ENCODE data around the gene ASCL5.
A peak's percentile ranks its signal among the peaks of the same experiment; 100 is the strongest.

ASCL5 gene

DNA sequence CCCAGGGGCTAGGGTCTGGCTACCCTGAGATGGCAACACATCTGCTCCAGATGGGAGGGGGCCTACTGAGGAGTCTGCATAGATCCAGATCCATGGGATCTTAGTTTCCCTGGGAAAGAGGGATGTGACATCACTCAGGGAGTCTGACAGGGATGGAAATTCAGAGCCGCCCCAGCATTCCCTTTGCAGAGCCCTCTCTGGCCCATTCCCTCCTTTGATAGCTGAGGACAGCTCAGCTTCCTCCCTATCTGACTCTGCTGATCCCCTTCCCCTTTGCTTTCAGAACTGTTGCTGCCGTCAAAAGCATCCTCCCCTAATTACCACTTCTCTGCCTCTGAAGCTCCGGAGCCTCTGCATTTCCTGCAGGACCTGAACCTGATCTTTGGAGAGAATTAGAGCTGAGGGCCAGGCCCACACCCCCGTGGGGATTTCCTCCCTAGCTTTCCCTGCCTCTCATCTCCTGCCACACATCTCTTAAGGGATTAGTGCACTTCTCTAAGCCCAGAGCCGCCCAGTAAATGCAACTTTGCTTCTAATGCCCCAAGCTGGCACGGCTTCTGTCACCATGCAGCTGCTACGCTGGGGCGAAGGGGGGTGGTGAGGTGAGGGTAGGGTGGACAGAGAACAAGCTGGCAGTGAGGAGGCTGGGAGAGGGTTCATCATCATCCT lies 9.5 kb upstream of the ASCL5 start:
- no peak for DNase-seq

DNA sequence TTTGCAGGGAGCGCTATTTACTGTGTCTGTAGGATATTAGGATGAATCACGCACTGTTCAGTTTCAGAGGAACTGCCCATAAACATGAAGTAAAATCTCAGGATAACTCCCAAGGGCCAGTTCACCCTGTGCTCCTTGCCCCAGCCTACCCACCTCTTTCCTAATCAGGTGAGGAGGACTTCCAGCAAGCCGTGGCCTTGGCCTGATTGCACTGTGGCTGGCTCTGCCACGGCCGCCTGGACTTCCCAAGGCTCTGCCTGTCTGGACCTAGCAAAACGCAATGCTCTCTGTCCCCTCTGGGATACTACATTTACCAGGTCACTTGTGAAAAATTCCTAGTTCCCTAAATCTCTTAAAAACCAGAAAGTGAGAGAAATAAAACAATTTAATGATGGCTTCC lies 7.4 kb upstream of the ASCL5 start:
- no peak for DNase-seq

DNA sequence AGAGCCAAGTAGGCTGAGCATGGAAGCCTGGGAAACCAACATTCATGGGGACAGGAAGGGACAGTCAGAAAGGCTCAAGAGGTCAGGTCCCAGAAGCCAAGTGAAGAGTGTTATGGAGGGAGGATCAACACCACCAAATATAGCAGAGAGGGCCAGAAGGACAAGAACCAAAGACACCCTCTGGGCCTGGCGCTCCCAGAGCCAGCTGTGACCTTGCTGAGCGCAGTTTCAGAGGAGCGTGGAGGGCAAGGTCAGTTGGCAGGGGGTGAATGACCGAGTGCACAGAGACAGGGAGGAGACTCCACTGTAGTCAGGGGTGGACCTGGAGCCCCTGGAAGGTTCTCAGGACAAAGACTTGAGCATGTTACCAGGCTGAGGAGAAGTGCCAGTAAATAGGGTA lies 4.4 kb upstream of the ASCL5 start:
- no peak for DNase-seq

DNA sequence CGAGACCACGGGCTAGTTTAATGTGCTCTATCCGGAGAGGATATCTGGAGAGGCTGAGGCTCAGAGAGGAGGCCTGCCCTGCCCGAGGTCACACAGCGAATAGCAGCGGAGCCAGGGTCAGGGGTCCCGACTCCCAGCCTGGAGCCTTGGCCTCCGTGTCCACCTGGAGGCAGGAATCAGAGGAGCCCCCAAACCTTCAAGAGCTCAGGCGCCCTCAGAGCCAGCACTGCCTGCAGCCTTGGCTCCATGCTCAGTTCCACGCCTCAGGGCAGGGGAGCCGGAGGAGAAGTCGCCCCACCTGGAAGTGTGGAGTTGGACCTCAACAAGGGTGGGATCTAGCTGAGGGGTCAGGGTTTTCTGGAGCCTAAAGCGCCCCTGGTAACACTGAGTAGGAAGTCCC lies 2.0 kb upstream of the ASCL5 start:
- DNase-seq: no peak

GRCh38 chr1:201128476-201128875 lies 1.5 kb upstream of the ASCL5 start:
- no peak for DNase-seq

DNA sequence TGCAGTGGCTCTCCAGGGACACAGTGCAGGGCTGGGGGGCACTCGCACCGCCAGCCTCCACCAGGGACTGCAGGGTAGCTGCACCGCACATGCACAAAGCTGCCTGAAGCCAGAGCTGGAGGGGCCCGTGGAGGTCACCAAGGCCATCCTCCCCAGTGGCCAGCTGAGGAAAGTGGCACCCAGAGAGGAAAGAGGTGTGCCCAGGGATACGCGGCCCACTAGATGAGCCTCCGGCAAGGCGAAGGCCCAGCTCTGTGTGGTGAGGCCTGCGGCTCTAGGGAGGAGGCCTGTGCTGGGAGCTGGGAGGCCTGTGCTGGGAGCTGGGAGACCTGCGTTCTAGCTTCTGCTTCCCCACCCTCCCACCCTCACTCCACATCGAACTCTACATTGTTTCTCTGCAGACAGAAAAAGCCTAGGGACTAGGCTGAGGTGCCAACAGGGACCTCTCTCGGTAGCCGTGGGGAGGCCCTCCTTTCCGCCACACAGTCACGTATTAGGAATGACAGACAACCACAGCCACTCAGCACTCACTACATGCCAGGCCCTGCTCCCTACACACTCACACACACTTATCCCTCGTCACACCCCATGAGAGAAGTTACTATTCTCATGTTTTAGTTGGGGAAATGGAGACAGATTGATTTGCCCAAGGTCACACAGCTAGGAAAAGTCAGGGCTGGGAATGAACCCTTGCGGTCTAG lies 921 bp upstream of the ASCL5 start:
- DNase-seq: no peak

DNA sequence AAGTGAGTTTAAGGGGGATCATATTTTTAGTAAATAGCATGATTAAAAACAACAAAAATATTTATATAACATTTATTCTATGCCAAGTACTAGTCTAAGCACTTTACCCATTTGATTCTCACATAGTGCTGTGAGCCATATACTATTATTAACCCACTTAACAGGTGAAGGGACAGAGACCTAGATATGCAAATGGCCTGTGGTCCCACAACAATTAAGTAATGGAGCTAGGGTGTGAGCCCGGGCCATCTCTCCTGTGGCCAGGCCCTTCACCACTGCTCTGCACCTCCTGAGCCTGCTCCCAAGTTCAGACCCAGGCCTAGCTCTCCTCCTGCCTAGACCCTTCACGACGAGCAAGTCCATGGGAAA lies 537 bp downstream of the ASCL5 start:
- no peak for DNase-seq

DNA sequence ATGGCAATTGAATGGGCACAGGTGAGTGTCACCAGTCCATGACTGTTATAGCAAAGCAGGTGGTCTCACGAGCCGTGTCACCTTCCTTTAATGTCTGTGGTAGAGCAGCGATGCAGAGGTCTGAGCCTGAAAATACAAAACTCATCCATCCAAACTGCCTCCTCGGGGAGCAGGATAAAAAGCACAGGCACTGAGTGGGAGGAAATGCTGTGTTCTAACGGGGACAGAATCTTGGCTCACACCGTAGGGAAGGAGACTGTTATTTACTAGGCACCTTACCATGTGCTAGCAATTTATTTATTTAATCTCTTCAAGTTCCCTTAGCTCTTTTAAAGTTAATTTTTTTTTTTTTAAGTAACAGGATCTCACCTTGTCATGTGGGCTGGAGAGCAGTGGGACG lies 1.2 kb downstream of the ASCL5 start:
- DNase-seq: no peak

DNA sequence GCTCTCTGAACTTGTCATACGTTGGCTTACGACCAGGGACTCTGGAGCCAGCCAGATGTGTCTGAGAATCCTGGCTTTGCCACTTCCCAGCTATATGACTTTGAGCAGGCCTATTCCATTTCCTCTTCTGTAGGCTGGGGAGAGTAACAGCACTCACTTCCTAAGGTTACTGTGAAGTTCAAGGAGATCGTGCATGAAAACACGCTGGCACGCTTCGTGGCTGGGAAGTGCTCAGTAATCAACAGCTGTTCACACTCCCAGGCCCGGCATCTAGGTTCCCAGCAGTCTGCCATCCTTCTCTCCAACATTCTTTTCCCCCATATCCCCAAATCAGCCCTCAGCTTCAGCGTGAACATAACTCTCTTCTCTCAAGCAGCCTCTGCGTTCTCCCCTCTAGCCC lies 2.0 kb downstream of the ASCL5 start:
- no peak for DNase-seq

DNA sequence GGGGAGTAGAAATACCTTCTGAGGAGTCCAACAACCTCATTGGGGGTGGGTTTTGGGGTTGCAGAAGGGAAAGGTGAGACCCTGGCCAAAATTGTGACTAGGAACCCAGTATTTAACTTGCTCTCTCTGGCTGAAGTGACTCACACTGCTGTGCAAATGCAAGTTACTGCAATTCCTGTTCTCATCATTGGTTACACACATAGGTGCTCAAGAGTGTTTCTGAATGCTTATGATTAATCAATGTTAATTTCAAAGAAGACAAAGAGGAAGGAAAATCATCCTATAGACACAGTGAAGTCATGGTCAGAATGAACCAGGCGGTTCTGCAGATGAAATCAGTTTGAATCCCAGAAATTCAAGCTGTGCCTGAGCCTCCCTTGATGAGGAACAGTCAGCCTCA lies 3.1 kb downstream of the ASCL5 start:
- DNase-seq: no peak

GRCh38 chr1:201122321-201122957 lies 4.5 kb downstream of the ASCL5 start:
- no peak for DNase-seq

- DNase-seq: peak; percentile 8
These were observed 7.5 kb downstream of the ASCL5 start for GRCh38 chr1:201119206-201120197.

DNA sequence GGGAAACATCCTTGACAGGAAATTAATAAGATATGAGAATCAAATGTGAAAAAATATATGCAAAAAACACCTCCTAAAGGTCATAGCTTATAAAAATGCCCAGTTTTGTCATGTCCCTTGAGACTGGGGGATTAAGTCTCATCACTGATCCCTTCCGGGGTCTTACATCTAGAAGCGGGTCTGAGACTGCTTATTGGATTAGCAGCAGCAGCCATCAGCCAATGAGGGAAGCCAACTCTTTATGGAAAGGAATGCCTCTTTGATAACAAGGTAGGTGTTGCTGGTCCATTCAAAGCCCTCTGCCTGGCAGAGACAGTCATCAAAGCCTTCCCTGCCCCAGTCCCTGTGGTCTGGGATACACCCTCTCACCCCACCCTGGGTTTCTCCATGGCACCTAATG lies 10.9 kb downstream of the ASCL5 start:
- DNase-seq: no peak

GRCh38 chr1:201115390-201115937 lies 11.5 kb downstream of the ASCL5 start:
- no peak for DNase-seq

DNA sequence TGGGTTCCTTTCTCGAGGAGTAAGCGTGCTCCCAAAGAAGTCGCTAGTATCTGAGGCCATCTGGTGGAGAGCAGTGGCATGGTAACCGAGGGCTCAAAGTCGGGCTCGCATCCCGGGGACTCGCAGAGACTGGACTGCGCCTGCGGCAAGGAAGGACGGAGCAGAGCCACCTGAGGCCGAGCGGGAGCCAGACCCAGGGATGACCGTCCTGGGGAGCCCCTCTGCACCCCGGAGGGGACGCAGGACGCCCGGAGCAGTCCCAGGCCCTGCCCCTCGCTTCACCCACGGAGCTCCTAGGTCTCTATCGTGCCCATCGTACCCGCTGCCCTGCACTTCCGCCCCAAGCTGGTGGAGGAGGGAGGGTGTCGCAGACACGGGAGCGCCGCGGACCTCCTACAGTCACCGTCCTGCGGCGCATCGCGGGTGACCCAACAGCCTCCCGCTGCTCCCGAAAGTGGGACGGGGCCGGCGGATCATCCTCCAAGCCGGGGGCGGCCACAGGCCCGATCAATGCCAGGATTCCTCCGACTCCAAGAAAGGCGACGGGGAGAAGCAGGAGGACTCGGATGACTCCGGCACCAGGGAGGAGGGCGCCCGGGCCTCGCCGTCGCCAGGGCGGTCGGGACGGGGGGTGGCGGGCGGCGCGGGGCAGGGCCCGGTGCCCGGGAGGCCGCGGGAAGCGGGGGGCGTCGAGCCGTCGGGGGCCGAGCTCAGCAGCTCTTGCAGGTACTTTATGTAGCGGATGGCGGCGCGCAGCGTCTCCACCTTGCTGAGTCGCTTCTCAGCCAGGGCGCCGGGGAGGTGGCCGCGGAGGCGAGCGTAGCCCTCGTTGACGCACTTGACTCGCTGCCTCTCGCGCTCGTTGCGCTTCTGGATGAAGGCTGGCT lies 12.5 kb downstream of the ASCL5 start:
- peak; percentile 41 for DNase-seq

DNA sequence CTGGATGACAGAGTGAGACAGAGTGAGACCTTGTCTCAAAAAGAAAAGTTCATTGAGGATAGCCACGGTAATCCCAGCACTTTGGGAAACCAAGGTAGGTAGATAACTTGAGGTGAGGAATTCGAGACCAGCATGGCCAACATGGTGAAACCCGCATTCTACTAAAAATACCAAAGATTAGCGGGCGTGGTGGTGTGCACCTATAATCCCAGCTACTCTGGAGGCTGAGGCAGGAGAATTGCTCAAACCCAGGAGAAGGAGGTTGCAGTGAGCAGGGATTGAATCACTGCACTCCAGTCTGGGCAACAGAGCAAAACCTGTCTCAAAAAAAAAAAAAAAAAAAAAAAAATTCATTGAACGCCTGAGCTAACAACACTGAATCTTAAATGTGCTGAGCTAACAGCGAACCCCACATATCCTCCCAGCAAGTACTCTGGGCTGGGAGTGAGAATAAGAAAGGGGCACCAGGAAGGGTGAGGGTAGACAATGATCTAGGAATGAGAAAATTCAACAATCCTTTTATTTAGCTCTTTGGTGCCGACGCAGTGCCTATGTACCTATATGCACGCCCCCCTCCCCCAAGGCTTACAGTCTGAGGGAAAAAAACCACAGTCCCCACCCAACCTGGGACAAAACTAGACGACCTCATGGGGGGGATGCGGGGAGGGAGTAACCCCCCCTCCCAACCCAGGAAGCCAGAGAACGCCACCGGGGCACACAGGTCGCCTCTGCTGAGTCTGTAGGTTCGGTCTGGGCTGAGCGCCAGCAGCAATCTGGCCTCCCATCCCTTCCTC lies 13.3 kb downstream of the ASCL5 start:
- no peak for DNase-seq

DNA sequence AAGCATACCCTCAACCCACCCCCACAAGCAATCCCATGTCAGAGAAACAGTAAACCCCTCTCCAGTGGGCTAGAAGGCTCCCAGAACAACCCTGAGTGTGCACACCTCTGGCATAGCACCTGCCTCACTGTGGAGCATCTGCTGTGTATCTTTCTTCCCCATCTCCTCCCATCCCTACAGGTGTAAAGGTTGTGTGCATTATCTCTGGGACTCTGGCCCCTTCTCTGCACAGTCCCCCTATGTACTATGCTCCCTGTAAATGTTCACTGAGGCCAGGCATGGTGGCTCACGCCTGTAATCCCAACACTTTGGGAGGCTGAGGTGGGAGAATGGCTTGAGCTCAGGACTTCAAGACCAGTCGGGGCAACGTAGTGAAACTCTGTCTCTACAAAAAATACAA lies 14.1 kb downstream of the ASCL5 start:
- no peak for DNase-seq

DNA sequence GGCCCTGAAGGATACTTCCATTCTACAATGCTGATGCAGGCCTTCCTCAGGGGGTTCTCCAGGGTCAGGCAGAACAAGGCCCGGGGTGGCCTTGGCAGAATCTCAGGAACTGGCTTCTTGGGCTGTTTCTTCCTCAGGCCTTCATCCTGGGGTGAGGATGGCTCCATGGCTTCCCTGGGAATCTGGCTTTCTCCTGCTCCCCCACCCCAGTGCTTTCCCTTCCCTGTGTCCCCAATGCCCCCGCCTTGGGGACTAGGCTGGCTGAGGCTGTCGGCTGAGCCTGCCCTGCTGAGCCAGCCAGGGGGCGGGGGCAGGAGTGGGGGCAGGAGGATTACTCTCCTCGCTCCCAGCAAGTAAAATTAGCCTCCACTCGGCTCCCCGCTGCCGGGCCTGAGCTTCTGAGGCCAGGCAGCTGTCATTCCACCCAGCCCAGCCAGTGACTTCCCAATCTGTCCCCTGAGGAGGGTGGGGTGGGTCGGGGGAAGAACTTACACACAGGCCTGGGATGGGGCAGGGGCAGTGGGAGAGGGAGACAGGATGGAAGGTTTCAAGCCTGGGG lies 14.7 kb downstream of the ASCL5 start, which contains the start of gene CACNA1S:
CACNA1S (minus strand) TSS at position 254 of the 559 bp plus-strand sequence; CDS start at position 167, 87 bp downstream.
- no peak for DNase-seq

DNA sequence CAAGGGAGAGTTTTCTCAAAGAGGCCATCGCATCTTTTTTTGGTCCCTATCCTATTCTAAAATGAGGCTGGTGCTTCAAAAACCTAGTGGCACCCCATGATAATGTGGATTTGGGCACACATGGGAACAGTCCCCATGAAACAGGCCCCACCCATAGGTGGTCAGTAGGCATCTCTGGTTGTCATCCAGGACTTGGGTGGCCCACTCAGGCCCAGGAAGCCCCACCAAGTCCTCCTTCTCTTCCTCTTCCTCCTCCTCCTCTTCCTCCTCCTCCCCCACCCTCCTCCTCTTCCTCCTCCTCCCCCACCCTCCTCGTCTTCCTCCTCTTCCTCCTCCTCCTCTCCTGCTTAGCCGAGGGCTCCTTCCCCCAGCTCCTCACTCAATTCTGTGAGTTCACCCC lies 15.3 kb downstream of the ASCL5 start:
- DNase-seq: no peak

GRCh38 chr1:201111156-201111555 lies 15.8 kb downstream of the ASCL5 start:
- no peak for DNase-seq
